ENCODE measurements around the gene VSIG4. TPM values are rescaled to one million over a fixed set of nuclear protein-coding genes. Genes with fewer than 3 reads are reported as not detected.

VSIG4 gene
- total RNA-seq, 1 experiment from 2014 or later: not detected

- BruUV-seq (replicated peaks): no TSS peak
- Histone ChIP-seq H3F3A (ENCODE audit: low read length, unreplicated experiment) (no peaks in the 10 kb centered on the region), H3K4me3 (ENCODE audit: low read length) (no peak overlapping the region), H3K4me1 (ENCODE audit: insufficient read depth, low read length) (no peaks in the 10 kb centered on the region), H3K9ac (ENCODE audit: low read length) (no peak overlapping the region), H3K27me3 (ENCODE audit: low read length) (no peaks in the 10 kb centered on the region), H2AFZ (ENCODE audit: low read length) (no peak overlapping the region), H3K27ac (ENCODE audit: low read length) (no peak overlapping the region), H3K9me2 (replicated peaks; ENCODE audit: low read length) (no peaks in the 10 kb centered on the region), H3K36me3 (ENCODE audit: low read depth, low read length) (no peaks in the 10 kb centered on the region), H4K20me1 (ENCODE audit: low read length) (no peaks in the 10 kb centered on the region), H3K9me3 (ENCODE audit: low read length) (no peaks in the 10 kb centered on the region), H3K79me2 (ENCODE audit: low read length) (no peaks in the 10 kb centered on the region), H3K4me2 (ENCODE audit: low read length) (no peak overlapping the region)
- DNase-seq (no peak), ATAC-seq (no peak)
- intact Hi-C loops (cut with micrococcal nuclease): no loop called here
- ChIA-PET POLR2A (ENCODE audit: unreplicated experiment) (no interaction called here), CTCF (no interaction called here)
- TF ChIP-seq CTCF (conservative IDR thresholded peaks at IDR 0.05; ENCODE audit: low read depth, low read length) (no peak), EZH2 (IDR thresholded peaks at IDR 0.05; ENCODE audit: low read length, unreplicated experiment) (no peak), EZH2phosphoT487 (IDR thresholded peaks at IDR 0.05; ENCODE audit: borderline replicate concordance, low read length) (no peak)
Observed at GRCh38 chrX:66054978-66055377, 15.1 kb upstream of the VSIG4 start.

GRCh38 chrX:66053414-66053813 lies 13.5 kb upstream of the VSIG4 start:
- no peak overlapping the region for H3K4me2 ChIP-seq (ENCODE audit: low read length)
- no peak overlapping the region for H3K27ac ChIP-seq (ENCODE audit: low read length)
- H3K9ac ChIP-seq (ENCODE audit: low read length): no peak overlapping the region
- BruUV-seq (replicated peaks): no TSS peak
- ATAC-seq (no peak), DNase-seq (no peak)
- ChIA-PET CTCF (no interaction called here), POLR2A (ENCODE audit: unreplicated experiment) (no interaction called here)
- no peaks in the 10 kb centered on the region for H3K27me3 ChIP-seq (ENCODE audit: low read length)
- H3K4me3 ChIP-seq (ENCODE audit: low read length): no peak overlapping the region
- H3K36me3 ChIP-seq (ENCODE audit: low read depth, low read length): no peaks in the 10 kb centered on the region
- TF ChIP-seq CTCF (conservative IDR thresholded peaks at IDR 0.05; ENCODE audit: low read depth, low read length) (no peak), EZH2 (IDR thresholded peaks at IDR 0.05; ENCODE audit: low read length, unreplicated experiment) (no peak), EZH2phosphoT487 (IDR thresholded peaks at IDR 0.05; ENCODE audit: borderline replicate concordance, low read length) (no peak)
- H4K20me1 ChIP-seq (ENCODE audit: low read length): no peaks in the 10 kb centered on the region
- H2AFZ ChIP-seq (ENCODE audit: low read length): no peak overlapping the region
- no peaks in the 10 kb centered on the region for H3K4me1 ChIP-seq (ENCODE audit: insufficient read depth, low read length)
- no peaks in the 10 kb centered on the region for H3K9me2 ChIP-seq (replicated peaks; ENCODE audit: low read length)
- intact Hi-C loops (cut with micrococcal nuclease): no loop called here
- H3K9me3 ChIP-seq (ENCODE audit: low read length): no peaks in the 10 kb centered on the region
- no peaks in the 10 kb centered on the region for H3K79me2 ChIP-seq (ENCODE audit: low read length)
- H3F3A ChIP-seq (ENCODE audit: low read length, unreplicated experiment): no peaks in the 10 kb centered on the region

GRCh38 chrX:66051980-66052379 lies 12.1 kb upstream of the VSIG4 start:
- Histone ChIP-seq H3K27ac (ENCODE audit: low read length) (no peak overlapping the region), H3K4me1 (ENCODE audit: insufficient read depth, low read length) (no peaks in the 10 kb centered on the region), H3K36me3 (ENCODE audit: low read depth, low read length) (no peaks in the 10 kb centered on the region), H3K9me2 (replicated peaks; ENCODE audit: low read length) (no peaks in the 10 kb centered on the region), H3F3A (ENCODE audit: low read length, unreplicated experiment) (no peaks in the 10 kb centered on the region), H3K4me2 (ENCODE audit: low read length) (no peak overlapping the region), H2AFZ (ENCODE audit: low read length) (no peak overlapping the region), H3K4me3 (ENCODE audit: low read length) (no peak overlapping the region), H4K20me1 (ENCODE audit: low read length) (no peaks in the 10 kb centered on the region), H3K9me3 (ENCODE audit: low read length) (no peaks in the 10 kb centered on the region), H3K79me2 (ENCODE audit: low read length) (no peaks in the 10 kb centered on the region), H3K27me3 (ENCODE audit: low read length) (no peaks in the 10 kb centered on the region), H3K9ac (ENCODE audit: low read length) (no peak overlapping the region)
- no peak for TF ChIP-seq EZH2phosphoT487 (IDR thresholded peaks at IDR 0.05; ENCODE audit: borderline replicate concordance, low read length)
- no peak for TF ChIP-seq EZH2 (IDR thresholded peaks at IDR 0.05; ENCODE audit: low read length, unreplicated experiment)
- no peak for TF ChIP-seq CTCF (conservative IDR thresholded peaks at IDR 0.05; ENCODE audit: low read depth, low read length)
- ChIA-PET POLR2A (ENCODE audit: unreplicated experiment) (no interaction called here), CTCF (no interaction called here)
- BruUV-seq (replicated peaks): no TSS peak
- no peak for DNase-seq
- ATAC-seq: no peak
- intact Hi-C loops (cut with micrococcal nuclease): no loop called here

Measured in PC-3 (cell line).